Measurements from ENCODE around the gene FAM53C.
A peak's percentile ranks its signal among the peaks of the same experiment; 100 is the strongest.

The FAM53C gene

GRCh38 chr5:138330813-138331448 is 7.1 kb upstream of the FAM53C start:
- no peak for TF ChIP-seq CTCF (IDR thresholded peaks at IDR 0.05; ENCODE audit: extremely low read depth, missing control alignments)
- DNase-seq (ENCODE audit: low spot score), result no peak

GRCh38 chr5:138331449-138332368 is 6.4 kb upstream of the FAM53C start, which contains the start of gene CDC25C:
Gene CDC25C, minus strand, starts transcription at chr5:138331804. Its CDS starts 624 bp downstream, at chr5:138331180.
- no peak for TF ChIP-seq CTCF (IDR thresholded peaks at IDR 0.05; ENCODE audit: extremely low read depth, missing control alignments)
- DNase-seq (ENCODE audit: low spot score), result peak; percentile 94

GRCh38 chr5:138334867-138335447 is 3.1 kb upstream of the FAM53C start:
- no peak for TF ChIP-seq CTCF (IDR thresholded peaks at IDR 0.05; ENCODE audit: extremely low read depth, missing control alignments)
- DNase-seq (ENCODE audit: low spot score), result no peak

- TF ChIP-seq CTCF (IDR thresholded peaks at IDR 0.05; ENCODE audit: extremely low read depth, missing control alignments), result no peak
- DNase-seq (ENCODE audit: low spot score), result peak; percentile 68
Observed at GRCh38 chr5:138336952-138337684, 948 bp upstream of the FAM53C start.

- DNase-seq (ENCODE audit: low spot score), result peak; percentile 42
- no peak for TF ChIP-seq CTCF (IDR thresholded peaks at IDR 0.05; ENCODE audit: extremely low read depth, missing control alignments)
Observed at GRCh38 chr5:138338411-138339090, 485 bp downstream of the FAM53C start.

- no peak for TF ChIP-seq CTCF (IDR thresholded peaks at IDR 0.05; ENCODE audit: extremely low read depth, missing control alignments)
- DNase-seq (ENCODE audit: low spot score), result no peak
Observed at GRCh38 chr5:138339091-138339456, 1.0 kb downstream of the FAM53C start.

Measured in GM20000 (cell line).